Measurements from ENCODE around the gene PLK3. TPM values are rescaled to one million over a fixed set of nuclear protein-coding genes. Genes with fewer than 3 reads are reported as not detected.

PLK3 gene
- total RNA-seq, 4 donors from 2014 or later = 1.8 to 36.6 (median 21.1) TPM

- no peak for DNase-seq
- peak overlapping the region; percentile 88 to 97 for H3K27ac ChIP-seq
- peaks cover 11 to 26% of the 10 kb centered on the region in 2 donors for H3K4me1 ChIP-seq
- no peaks in the 10 kb centered on the region for H3K27me3 ChIP-seq
- no peaks in the 10 kb centered on the region for H3K9me3 ChIP-seq
- TF ChIP-seq POLR2A (IDR thresholded peaks at IDR 0.05) (no peak), CTCF (IDR thresholded peaks at IDR 0.05) (no peak)
- intact Hi-C loops (cut with DNase I; ENCODE audit: low total_unique reads) = no loop called here
- no peaks in the 10 kb centered on the region for H3K36me3 ChIP-seq
- no peak overlapping the region for H3K4me3 ChIP-seq
Observed at GRCh38 chr1:44803062-44803311, 2.8 kb downstream of the PLK3 start.

- Histone ChIP-seq H3K27me3 (no peaks in the 10 kb centered on the region), H3K4me1 (peaks cover 13 to 31% of the 10 kb centered on the region in 2 donors), H3K36me3 (no peaks in the 10 kb centered on the region), H3K4me3 (no peak overlapping the region), H3K27ac (peak overlapping the region; percentile 88 to 97), H3K9me3 (no peaks in the 10 kb centered on the region)
- intact Hi-C loops (cut with DNase I; ENCODE audit: low total_unique reads) = no loop called here
- no peak for TF ChIP-seq POLR2A (IDR thresholded peaks at IDR 0.05)
- DNase-seq = peak in 1 of 2 donors; percentile 15
Observed at GRCh38 chr1:44803312-44804095, 3.3 kb downstream of the PLK3 start.

- H3K4me1 ChIP-seq = peaks cover 19 to 47% of the 10 kb centered on the region in 2 donors
- TF ChIP-seq POLR2A (IDR thresholded peaks at IDR 0.05) (no peak), CTCF (IDR thresholded peaks at IDR 0.05) (no peak)
- peak overlapping the region; percentile 99 to 100 for H3K27ac ChIP-seq
- H3K36me3 ChIP-seq = no peaks in the 10 kb centered on the region
- H3K4me3 ChIP-seq = no peak overlapping the region
- no peaks in the 10 kb centered on the region for H3K27me3 ChIP-seq
- peak in 1 of 2 donors; percentile 20 for DNase-seq
- no peaks in the 10 kb centered on the region for H3K9me3 ChIP-seq
- intact Hi-C loops (cut with DNase I; ENCODE audit: low total_unique reads) = no loop called here
Observed at GRCh38 chr1:44805311-44806024, 5.3 kb downstream of the PLK3 start.

DNA sequence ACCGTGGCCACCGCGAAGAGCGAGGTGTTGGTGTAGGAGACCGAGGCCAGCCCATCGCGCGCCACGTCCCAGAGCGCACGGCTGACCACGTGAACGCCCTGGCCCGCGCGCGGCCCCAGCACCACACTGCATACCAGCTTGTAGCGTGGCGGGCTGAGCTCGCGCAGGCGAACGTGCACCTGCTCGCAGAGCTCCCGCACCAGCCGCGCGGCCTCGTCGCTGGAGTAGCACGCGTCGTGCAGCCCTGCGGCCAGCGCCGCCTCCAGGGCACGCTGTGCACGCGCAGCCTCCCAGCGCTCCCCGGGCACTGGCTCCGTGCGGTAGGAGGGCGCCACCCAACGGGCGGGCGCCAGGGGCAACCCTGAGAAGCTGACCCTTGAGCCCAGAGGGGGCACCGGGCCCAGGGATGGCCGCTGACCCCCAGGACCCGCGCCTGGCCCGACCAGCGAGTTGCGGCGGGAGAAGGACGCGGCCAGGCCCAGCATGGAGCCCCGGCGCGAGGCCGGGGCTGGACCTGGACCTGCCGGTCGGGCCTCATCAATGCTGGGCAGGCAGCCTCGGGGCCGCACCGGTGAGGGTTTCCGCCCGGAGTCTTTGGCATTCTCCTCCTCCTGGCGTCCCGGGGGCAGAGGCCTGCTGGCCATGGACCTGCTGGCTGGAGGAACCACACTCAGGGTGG lies 6.0 kb downstream of the PLK3 start:
- no peaks in the 10 kb centered on the region for H3K27me3 ChIP-seq
- H3K36me3 ChIP-seq = no peaks in the 10 kb centered on the region
- intact Hi-C loops (cut with DNase I; ENCODE audit: low total_unique reads) = no loop called here
- peaks cover 21 to 54% of the 10 kb centered on the region in 2 donors for H3K4me1 ChIP-seq
- peak overlapping the region; percentile 99 to 100 for H3K27ac ChIP-seq
- TF ChIP-seq POLR2A (IDR thresholded peaks at IDR 0.05) (no peak), CTCF (IDR thresholded peaks at IDR 0.05) (no peak)
- no peaks in the 10 kb centered on the region for H3K9me3 ChIP-seq
- H3K4me3 ChIP-seq = no peak overlapping the region
- DNase-seq = peak in 1 of 2 donors; percentile 47

DNA sequence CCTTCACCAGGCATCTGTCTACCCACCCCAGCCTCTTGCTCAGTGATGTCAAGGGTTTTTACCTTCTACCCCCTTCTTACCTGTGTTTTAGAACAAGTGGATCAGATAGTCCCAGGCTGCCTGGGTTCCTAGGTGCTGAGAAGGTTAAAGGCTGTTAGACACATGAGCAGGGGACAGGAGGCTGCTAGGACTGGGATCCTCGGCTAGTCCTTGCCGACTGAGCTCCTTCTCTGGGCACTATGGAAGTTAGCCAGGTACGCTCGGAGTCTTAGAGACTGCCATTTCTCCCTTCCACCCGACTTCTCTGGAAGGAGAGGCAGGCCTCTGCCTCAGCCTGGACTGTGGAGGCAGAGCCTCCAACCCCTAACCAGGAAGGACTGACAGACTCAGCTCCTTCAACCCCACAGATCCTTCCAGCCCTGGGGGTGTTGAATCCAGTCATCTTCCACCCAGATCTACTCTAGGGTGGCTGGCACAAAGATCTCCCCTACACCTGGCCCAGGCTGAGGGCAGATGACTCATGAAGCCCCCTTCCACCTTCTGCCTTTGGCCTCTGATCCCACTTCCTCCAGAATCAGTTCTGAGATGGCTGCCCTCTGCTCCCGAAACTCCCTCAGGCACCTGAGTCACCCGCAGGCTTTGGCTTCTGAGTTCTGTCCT lies 6.7 kb downstream of the PLK3 start, which contains the start of gene DYNLT4:
Gene DYNLT4 (minus strand): TSS at position 648 of the 660 bp plus-strand sequence. CDS start 683 bp downstream, outside the sequence.
- TF ChIP-seq POLR2A (IDR thresholded peaks at IDR 0.05) (peak in 1 of 2 donors; percentile 71), CTCF (IDR thresholded peaks at IDR 0.05) (no peak)
- H3K27ac ChIP-seq = peak within 1 kb of the TSS; percentile 99 to 100
- H3K36me3 ChIP-seq = no peaks in the 10 kb centered on the region
- H3K4me3 ChIP-seq = peak within 1 kb of the TSS; percentile 8 to 46
- no peaks in the 10 kb centered on the region for H3K27me3 ChIP-seq
- intact Hi-C loops (cut with DNase I; ENCODE audit: low total_unique reads) = no loop called here
- H3K4me1 ChIP-seq = peaks cover 21 to 61% of the 10 kb centered on the region in 2 donors
- H3K9me3 ChIP-seq = no peaks in the 10 kb centered on the region
- DNase-seq = no peak

All from uterus (tissue), 4 donors.